Cerebellar cortex (tissue), 1 donor: ENCODE measurements around the gene ANXA1.

Experiments used
- DNase-seq: peaks from one replicate; pipeline ENCODE4 v3.0.0-alpha.2; 2015; ENCODE audit warnings: low spot score

The ANXA1 gene

DNA sequence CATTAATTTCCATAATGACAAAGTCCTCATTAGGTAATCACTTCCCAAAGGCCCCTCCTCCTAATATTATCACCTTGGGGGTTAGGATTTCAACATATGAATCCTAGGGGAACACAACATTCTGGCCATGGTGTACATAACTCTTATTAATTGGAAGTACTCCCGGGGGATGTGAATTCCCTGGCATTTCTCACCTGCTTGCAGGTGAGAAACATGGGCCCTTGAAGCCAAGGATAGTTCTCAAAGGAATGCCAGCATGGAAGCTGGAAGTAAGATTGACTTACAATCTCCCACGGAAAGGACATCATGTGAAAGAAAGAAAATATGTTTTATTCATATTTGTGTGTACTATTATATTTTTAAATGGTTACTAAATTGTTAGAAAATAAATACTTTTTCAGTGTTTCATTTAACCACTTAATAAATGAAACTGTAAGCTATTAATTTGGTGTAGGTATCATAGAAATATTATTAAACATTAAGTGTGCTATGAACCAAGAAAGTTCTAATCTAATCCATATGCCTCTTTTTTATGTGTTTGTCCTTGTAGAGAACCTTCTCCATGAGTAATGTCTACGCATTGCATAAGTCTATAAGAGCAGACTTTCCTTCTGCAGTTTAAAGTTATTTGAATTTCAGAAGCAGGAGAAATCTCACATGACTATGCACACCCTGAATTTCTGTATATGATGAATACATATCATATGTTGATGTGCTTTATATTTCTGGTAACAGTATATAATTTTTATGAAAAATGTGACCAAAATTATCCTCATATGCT, 59.4 kb downstream of the ANXA1 start:
- no peak for DNase-seq

DNA sequence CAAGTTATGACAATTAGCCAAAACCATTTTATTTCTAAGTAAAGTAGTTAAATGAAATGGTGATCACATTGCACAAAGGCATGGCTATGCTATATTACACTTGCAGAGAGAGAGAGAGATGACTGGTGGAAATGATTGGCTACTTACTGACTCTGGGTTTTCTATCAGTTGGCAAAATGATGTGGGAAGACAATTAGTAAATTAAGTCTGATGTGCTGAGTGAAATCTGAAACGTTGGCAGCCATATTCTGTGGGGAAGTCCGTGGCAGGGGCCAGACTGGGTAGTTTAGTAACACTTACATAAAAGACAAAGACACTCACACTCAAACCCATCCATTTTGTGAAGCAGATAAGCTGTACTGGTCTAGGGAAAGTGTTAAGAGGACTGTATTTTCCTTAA, 61.6 kb downstream of the ANXA1 start:
- no peak for DNase-seq

DNA sequence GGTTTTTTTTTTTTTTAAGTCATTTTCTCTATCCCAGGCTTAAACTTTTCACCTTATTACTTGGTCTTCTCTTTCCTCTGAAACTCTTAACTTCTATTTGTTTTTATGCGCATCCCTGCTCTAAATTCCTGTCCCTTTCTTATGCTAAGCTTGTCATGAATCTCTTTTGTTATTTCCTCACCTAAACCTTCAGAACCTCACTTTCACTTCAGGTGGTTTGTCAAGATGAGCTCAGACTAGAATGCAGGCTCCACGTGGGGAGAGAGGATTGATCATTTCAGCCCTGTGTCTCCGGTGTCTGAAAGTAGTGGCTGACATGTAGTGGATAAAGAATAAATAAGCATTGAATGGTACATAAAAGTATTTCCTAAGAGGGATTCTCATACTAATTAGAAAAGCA, 63.6 kb downstream of the ANXA1 start:
- no peak for DNase-seq

DNA sequence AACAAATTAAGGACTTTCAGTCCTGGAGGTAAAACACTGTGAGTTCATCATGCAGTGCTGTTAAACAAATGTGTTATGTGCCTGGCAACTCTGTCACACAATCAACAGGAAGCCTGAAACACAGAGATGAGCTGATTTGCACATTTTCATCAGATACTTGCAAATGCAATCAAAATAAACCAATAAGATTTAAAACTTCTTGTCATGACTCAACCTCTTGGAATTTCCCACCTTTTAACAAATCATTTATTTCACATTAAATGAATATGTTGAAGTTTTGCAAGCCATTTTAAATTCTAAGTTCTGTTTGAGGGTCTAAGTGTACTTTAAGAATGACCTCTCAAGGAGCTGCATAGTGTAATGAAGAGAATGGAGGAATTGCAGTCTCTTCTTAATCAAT, 64.4 kb downstream of the ANXA1 start:
- no peak for DNase-seq
